ENCODE results near the gene CPA5.

Gene CPA5

DNA sequence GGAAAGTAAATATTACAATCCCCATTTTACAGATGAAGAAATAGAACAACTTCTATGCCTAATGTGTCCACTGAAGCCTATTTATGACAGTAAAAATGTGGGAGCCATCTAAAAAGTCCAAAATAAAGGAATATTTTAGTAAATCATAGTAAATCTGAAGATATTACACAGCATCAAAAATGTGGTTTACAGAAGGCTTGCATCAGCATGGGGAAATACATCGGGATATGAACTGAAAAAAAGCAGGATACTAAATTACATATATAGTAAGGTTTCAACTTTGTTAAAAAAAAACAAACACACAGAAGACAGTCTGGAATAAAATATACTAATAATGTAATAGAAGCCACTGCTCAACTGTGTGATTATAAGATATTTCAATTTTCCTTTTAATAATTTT, 56.5 kb downstream of the CPA5 start:
- no peak for DNase-seq

DNA sequence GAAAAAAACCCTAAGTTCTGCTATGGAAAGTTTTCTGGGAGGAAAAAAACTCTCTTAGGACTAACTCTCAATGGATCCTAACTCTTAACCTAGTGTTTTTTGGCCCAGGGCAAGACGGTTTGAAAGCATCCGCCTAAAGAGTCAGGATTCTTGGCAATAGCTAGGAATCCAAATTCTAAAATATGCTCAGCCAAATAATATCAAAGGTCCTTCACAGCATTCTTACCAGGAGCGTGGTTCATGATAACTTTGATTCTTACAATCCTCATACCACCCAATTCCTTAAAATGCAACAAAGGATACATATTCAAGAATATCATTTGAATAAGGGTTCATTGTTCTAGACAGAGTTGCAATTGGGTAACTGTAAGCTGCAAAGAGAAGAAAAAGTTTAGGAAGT, 57.0 kb downstream of the CPA5 start:
- DNase-seq: no peak

DNA sequence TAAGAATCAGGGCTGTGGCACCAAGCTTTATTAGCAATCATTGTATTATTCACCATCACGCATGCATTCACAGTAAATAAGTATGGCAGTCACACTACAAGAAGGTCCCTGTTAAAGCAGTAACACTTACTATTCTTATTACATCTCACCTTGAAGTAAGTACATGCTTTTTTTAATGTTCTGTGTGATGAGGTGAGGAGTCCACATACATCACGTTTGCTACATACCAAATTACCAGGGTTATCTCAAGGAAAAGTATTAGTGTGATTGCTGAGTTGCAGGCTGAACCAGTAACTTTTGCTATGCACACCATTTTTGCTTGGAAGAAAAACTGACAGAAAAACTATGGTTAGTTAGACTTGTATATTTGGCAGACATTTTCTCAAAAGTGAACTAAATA, 60.4 kb downstream of the CPA5 start:
- no peak for DNase-seq

DNA sequence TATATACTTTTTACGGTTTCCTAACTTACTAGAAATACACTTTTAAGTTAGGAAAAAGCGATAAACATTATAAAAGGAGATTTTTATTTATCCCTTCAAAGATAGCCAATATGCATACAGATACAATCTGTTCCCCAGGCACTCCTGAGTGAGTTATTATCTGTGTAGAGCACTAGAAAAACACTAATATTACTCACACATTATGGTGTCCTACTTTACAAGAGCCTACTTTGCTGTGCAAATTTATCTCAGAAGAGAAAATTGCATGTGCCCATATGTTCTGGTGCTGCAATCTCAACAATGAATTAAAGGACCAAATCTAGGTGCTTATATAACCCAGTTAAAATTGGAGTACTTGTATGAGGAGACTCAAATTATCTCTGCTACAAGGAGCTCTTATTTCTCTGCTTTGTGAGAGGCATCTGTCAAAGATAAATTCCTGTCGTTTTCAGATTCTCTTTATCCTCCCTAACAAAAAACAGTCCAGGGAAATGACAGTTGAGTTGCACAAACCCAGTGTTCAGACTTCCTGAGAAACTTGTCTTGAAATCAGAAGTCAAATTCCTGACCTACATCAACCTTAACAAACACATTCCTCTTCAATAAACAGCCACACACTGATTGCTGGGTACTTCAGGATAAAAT, 64.6 kb downstream of the CPA5 start:
- DNase-seq: no peak

DNA sequence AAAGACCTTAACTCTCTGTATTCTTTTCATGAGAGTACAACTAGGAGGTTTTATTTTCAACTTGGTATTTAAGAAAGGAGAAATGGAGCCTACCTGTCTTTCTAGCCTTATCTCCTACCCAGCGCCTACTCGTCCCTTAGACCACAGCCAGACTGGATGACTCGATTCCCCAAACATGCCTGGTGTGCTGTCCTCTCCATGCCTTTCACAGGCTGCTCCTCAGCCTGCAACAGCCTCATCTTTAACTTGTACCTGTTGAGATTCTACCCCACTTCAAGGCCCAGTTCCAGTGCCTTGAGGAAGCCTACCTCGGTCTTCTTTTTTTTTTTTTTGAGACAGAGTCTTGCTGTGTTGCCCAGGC, 65.1 kb downstream of the CPA5 start:
- no peak for DNase-seq

DNA sequence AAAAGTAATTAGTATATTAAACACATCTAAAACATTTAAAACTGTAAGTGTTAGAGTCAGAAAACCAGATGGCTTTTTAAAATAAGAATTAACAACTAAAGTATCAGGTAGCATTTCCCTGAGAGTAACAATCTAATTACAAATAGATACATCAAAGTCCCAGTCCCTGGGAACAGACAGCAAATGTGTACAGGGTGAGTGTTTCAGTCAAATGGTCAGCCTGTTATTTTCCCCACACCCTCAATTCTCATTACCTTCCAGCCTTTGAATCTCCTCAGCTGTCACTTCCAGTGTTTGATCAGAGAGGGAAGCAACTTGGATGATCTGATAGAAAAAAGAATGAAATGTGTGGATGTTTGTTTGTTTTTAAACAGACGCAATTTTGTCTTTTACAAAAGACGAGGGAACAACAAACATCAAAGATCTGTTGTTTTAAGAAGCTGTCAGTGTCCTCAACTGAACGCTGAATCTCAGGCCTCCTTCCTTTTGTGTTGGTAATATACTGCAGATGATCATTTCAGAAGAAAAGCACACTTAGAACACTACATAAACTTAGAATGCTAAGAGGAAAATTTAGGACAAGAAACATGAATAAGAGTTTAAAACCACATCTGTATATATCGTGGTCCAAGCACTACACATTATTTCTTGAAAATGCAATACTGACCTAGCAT, 66.4 kb downstream of the CPA5 start:
- no peak for DNase-seq

DNA sequence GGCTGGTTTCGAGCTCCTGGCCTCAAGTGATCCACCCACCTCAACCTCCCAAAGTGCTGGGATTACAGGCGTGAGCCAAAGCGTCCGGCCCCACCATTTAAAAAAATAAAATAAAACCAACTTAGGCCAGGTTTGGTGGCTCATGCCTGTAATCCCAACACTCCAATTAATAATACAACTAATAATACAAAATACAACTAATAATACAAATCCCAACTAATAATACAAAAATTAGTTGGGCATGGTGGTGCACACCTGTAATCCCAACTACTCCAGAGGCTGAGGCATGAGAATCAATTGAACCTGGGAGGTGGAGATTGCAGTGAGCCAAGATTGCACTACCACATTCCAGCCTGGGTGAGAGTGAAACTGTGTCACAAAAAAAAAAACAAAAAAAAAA, 68.6 kb downstream of the CPA5 start:
- DNase-seq: no peak

DNA sequence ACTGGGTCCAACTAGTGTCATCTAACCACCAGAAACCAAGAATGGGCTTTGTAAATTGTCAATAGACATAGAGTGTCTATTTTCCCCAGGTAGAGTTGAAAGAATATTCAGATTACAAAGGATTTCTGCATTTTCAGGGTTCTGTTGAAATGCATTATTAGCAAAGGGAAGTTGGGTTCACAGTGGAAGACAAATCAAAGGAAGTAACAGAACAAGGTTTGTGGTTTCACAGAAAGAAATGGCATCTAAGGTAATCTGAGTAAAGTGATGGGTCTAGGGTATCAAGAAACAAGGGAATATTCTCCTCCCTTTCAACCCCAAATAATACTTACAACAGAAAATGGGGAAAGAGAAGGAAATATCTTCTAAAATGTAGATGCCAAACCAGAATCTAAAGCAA, 70.4 kb downstream of the CPA5 start:
- no peak for DNase-seq

DNA sequence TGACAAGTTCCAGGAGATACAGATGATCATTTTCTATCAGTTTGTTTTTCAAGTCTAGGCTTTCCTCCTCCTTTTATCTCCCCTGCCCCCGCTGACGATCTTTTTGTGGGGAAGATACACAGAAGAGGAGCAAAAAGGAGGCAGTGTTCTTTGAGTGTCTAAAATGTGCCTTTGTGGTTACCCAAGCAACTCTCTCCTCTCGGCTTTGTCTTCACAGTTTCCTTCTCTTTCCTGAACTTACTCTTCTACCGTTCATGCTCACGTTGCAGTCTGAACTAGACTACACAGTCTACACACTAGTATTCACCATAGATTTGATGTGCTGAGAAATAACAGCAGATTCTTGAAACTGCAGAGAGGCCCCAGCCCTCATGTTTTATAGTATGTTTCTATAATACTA, 72.6 kb downstream of the CPA5 start:
- no peak for DNase-seq

DNA sequence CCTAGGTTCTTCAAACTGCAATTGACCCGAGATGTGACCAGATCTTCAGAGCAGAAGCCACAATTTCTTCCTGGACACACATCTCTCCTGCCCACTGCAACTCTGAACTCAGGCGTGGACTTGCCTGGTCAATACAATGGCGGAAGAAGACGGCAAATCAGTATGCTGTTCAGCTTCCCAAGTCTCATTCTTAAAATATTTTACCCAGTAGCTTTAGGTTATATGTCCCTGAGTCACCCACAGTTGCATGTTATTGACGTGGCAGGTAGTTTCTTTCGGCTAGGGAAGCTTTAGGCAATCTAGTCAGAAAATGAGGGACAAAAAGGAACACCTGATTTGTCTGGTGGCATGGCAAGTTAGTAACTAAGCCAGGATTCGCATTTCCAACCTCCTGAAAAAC, 73.7 kb downstream of the CPA5 start:
- DNase-seq: no peak
